Activated CD8-positive, alpha-beta memory T cell treated with anti-CD3 and anti-CD28 coated beads, Interleukin-2, amount 10 ng/mL, durations not matched to agents 7 days and 5 days (primary cell): ENCODE results near the gene C11orf42. TPM values are rescaled to one million over a fixed set of nuclear protein-coding genes. Genes with fewer than 3 reads are reported as not detected.

Experiments
- ATAC-seq: fragments of 150-1000 bp; cut with Tn5 transposase; one replicate; pipeline ENCODE4 v1.10.0; 2021; ENCODE audit warnings: moderate library complexity
- CTCF ChIA-PET: fragments of 350-600 bp; sonication (Branson Sonifier 250); formaldehyde crosslinking; loops from one replicate; lab custom pipeline; 2021; ENCODE audit warnings: antibody characterized with exemption; lab: Charles Lee
- DNase-seq: peaks from one replicate; pipeline ENCODE4 v3.0.0-alpha.2; 2020
- H3K27ac Mint-ChIP-seq: one replicate; pipeline ENCODE4 v1.8.0; 2021; ENCODE audit warnings: mild to moderate bottlenecking, mixed read lengths
- H3K27me3 Mint-ChIP-seq: one replicate; pipeline ENCODE4 v1.8.0; 2021; ENCODE audit warnings: mixed read lengths
- H3K36me3 Mint-ChIP-seq: one replicate; pipeline ENCODE4 v1.8.0; 2021; ENCODE audit warnings: mild to moderate bottlenecking, mixed read lengths
- H3K4me1 Mint-ChIP-seq: one replicate; pipeline ENCODE4 v1.8.0; 2021; ENCODE audit warnings: mixed read lengths
- H3K4me3 Mint-ChIP-seq: one replicate; pipeline ENCODE4 v1.8.0; 2021; ENCODE audit warnings: mild to moderate bottlenecking, moderate library complexity, mixed read lengths
- H3K9me3 Mint-ChIP-seq: one replicate; pipeline ENCODE4 v1.8.0; 2022; ENCODE audit warnings: low read depth, mixed read lengths
- total RNA-seq, 2 experiments: library from RNA; stranded (reverse); gene quantifications; one replicate each; pipeline ENCODE4 v1.2.3, GENCODE V29; 2021

The C11orf42 gene
- total RNA-seq: not detected

- DNase-seq: no peak
- CTCF ChIA-PET: interaction anchor here (2.4 kb wide), 1 partner anchor 11 kb away, joined by 6 read pairs; no protein-coding TSS in a partner anchor
- peaks cover 23% of the 10 kb centered on the region for H3K36me3 Mint-ChIP-seq
Observed at GRCh38 chr11:6205366-6205765, at the start of gene C11orf42. TSS of gene C11orf42 (plus strand) at chr11:6205557. CDS start at chr11:6205616, 59 bp downstream.

GRCh38 chr11:6156628-6157359, 48.6 kb upstream of the C11orf42 start:
- H3K36me3 Mint-ChIP-seq: no peaks in the 10 kb centered on the region
- CTCF ChIA-PET: no interaction called here
- no peaks in the 10 kb centered on the region for H3K9me3 Mint-ChIP-seq
- H3K27me3 Mint-ChIP-seq: no peaks in the 10 kb centered on the region
- H3K27ac Mint-ChIP-seq: no peak overlapping the region
- no peak for DNase-seq
- H3K4me1 Mint-ChIP-seq: no peaks in the 10 kb centered on the region
- no peak overlapping the region for H3K4me3 Mint-ChIP-seq
- no peak for ATAC-seq

More at GRCh38 chr11:6205366-6205765, at the start of gene C11orf42:
- ATAC-seq: no peak
- Mint-ChIP-seq H3K27me3 (no peaks in the 10 kb centered on the region), H3K4me3 (no peak within 1 kb of the TSS), H3K27ac (no peak within 1 kb of the TSS), H3K9me3 (no peaks in the 10 kb centered on the region), H3K4me1 (peaks cover 35% of the 10 kb centered on the region)

- no peak within 1 kb of the TSS for H3K4me3 Mint-ChIP-seq
- CTCF ChIA-PET: no interaction called here
- no peaks in the 10 kb centered on the region for H3K9me3 Mint-ChIP-seq
Observed at GRCh38 chr11:6170226-6170625, 35.1 kb upstream of the C11orf42 start, which contains the start of gene OR52B2. TSS of gene OR52B2 (minus strand) at chr11:6170326. CDS start at chr11:6170326, 0 bp downstream.

GRCh38 chr11:6175440-6175839, 29.9 kb upstream of the C11orf42 start:
- no peak overlapping the region for H3K4me3 Mint-ChIP-seq
- no peaks in the 10 kb centered on the region for H3K4me1 Mint-ChIP-seq
- no peaks in the 10 kb centered on the region for H3K36me3 Mint-ChIP-seq
- no peaks in the 10 kb centered on the region for H3K9me3 Mint-ChIP-seq
- H3K27me3 Mint-ChIP-seq: peaks cover 9% of the 10 kb centered on the region
- DNase-seq: no peak
- CTCF ChIA-PET: no interaction called here
- no peak for ATAC-seq
- no peak overlapping the region for H3K27ac Mint-ChIP-seq

More at GRCh38 chr11:6170226-6170625, 35.1 kb upstream of the C11orf42 start, which contains the start of gene OR52B2:
- Mint-ChIP-seq H3K36me3 (no peaks in the 10 kb centered on the region), H3K27me3 (peaks cover 19% of the 10 kb centered on the region), H3K27ac (no peak within 1 kb of the TSS), H3K4me1 (no peaks in the 10 kb centered on the region)
- no peak for ATAC-seq
- DNase-seq: no peak

GRCh38 chr11:6191742-6192141, 13.6 kb upstream of the C11orf42 start:
- Mint-ChIP-seq H3K27me3 (peaks cover 4% of the 10 kb centered on the region), H3K9me3 (no peaks in the 10 kb centered on the region), H3K4me1 (peaks cover 23% of the 10 kb centered on the region), H3K36me3 (peaks cover 3% of the 10 kb centered on the region), H3K4me3 (no peak overlapping the region), H3K27ac (no peak overlapping the region)
- DNase-seq (no peak), ATAC-seq (no peak)
- CTCF ChIA-PET: interaction anchor here (0.9 to 1.7 kb wide), 2 partner anchors 41 to 59 kb away, joined by 3 to 4 read pairs; no protein-coding TSS in a partner anchor

GRCh38 chr11:6194065-6194581, 11.2 kb upstream of the C11orf42 start:
- Mint-ChIP-seq H3K27me3 (peaks cover 7% of the 10 kb centered on the region), H3K27ac (no peak overlapping the region), H3K9me3 (no peaks in the 10 kb centered on the region), H3K4me3 (no peak overlapping the region), H3K4me1 (peaks cover 31% of the 10 kb centered on the region), H3K36me3 (peaks cover 3% of the 10 kb centered on the region)
- ATAC-seq: no peak
- CTCF ChIA-PET: no interaction called here
- no peak for DNase-seq

- DNase-seq: peak; percentile 57
- CTCF ChIA-PET: interaction anchor here (1.7 kb wide), 1 partner anchor 56 kb away, joined by 5 read pairs; no protein-coding TSS in a partner anchor
Observed at GRCh38 chr11:6196396-6196795, 9.0 kb upstream of the C11orf42 start.

GRCh38 chr11:6197466-6198200, 7.7 kb upstream of the C11orf42 start:
- no peak for DNase-seq
- Mint-ChIP-seq H3K4me1 (peaks cover 47% of the 10 kb centered on the region), H3K27me3 (peaks cover 3% of the 10 kb centered on the region), H3K36me3 (peaks cover 8% of the 10 kb centered on the region), H3K27ac (no peak overlapping the region), H3K4me3 (no peak overlapping the region), H3K9me3 (no peaks in the 10 kb centered on the region)
- no peak for ATAC-seq
- CTCF ChIA-PET: interaction anchor here (1.7 kb wide), 1 partner anchor 55 kb away, joined by 5 read pairs; no protein-coding TSS in a partner anchor

More at GRCh38 chr11:6196396-6196795, 9.0 kb upstream of the C11orf42 start:
- no peaks in the 10 kb centered on the region for H3K9me3 Mint-ChIP-seq
- H3K27ac Mint-ChIP-seq: peak overlapping the region; percentile 52
- no peak overlapping the region for H3K4me3 Mint-ChIP-seq
- peaks cover 7% of the 10 kb centered on the region for H3K36me3 Mint-ChIP-seq
- peaks cover 38% of the 10 kb centered on the region for H3K4me1 Mint-ChIP-seq
- peaks cover 7% of the 10 kb centered on the region for H3K27me3 Mint-ChIP-seq
- peak; percentile 89 for ATAC-seq

- Mint-ChIP-seq H3K9me3 (no peaks in the 10 kb centered on the region), H3K27me3 (peaks cover 3% of the 10 kb centered on the region), H3K4me1 (peaks cover 58% of the 10 kb centered on the region), H3K4me3 (no peak within 1 kb of the TSS), H3K27ac (no peak within 1 kb of the TSS), H3K36me3 (peaks cover 16% of the 10 kb centered on the region)
- ATAC-seq: no peak
- DNase-seq: no peak
- CTCF ChIA-PET: no interaction called here
Observed at GRCh38 chr11:6199174-6199810, 6.1 kb upstream of the C11orf42 start, which contains the start of gene OR52W1. TSS of gene OR52W1 (plus strand) at chr11:6199224. CDS start at chr11:6199224, 0 bp downstream.

GRCh38 chr11:6200975-6201374, 4.4 kb upstream of the C11orf42 start:
- Mint-ChIP-seq H3K36me3 (peaks cover 21% of the 10 kb centered on the region), H3K4me3 (no peak overlapping the region), H3K9me3 (no peaks in the 10 kb centered on the region), H3K27ac (no peak overlapping the region), H3K27me3 (peaks cover 3% of the 10 kb centered on the region), H3K4me1 (peaks cover 50% of the 10 kb centered on the region)
- CTCF ChIA-PET: interaction anchor here (0.6 kb wide), 1 partner anchor 13 kb away, joined by 3 read pairs; no protein-coding TSS in a partner anchor
- DNase-seq (no peak), ATAC-seq (no peak)

- peaks cover 19% of the 10 kb centered on the region for H3K36me3 Mint-ChIP-seq
- H3K27ac Mint-ChIP-seq: no peak overlapping the region
- no peak overlapping the region for H3K4me3 Mint-ChIP-seq
- peaks cover 45% of the 10 kb centered on the region for H3K4me1 Mint-ChIP-seq
- CTCF ChIA-PET: interaction anchor here (0.6 to 1.1 kb wide), 2 partner anchors 12 to 13 kb away, joined by 3 read pairs; no protein-coding TSS in a partner anchor
- ATAC-seq (peak; percentile 25), DNase-seq (no peak)
- H3K27me3 Mint-ChIP-seq: peaks cover 3% of the 10 kb centered on the region
- no peaks in the 10 kb centered on the region for H3K9me3 Mint-ChIP-seq
Observed at GRCh38 chr11:6201481-6201880, 3.9 kb upstream of the C11orf42 start.

GRCh38 chr11:6202041-6202440, 3.3 kb upstream of the C11orf42 start:
- CTCF ChIA-PET: interaction anchor here (1.1 kb wide), 1 partner anchor 12 kb away, joined by 3 read pairs; no protein-coding TSS in a partner anchor
- no peaks in the 10 kb centered on the region for H3K9me3 Mint-ChIP-seq
- no peak overlapping the region for H3K27ac Mint-ChIP-seq
- peaks cover 3% of the 10 kb centered on the region for H3K27me3 Mint-ChIP-seq
- no peak overlapping the region for H3K4me3 Mint-ChIP-seq
- ATAC-seq (no peak), DNase-seq (no peak)
- H3K36me3 Mint-ChIP-seq: peaks cover 19% of the 10 kb centered on the region
- peaks cover 40% of the 10 kb centered on the region for H3K4me1 Mint-ChIP-seq
